Measurements from ENCODE around the gene ADSS2.
"Not testable (repeated sequence)": the region's sequence is repeated elsewhere in the genome, so short reads cannot be mapped to it uniquely, and the experiment has no call there.

ADSS2 gene

DNA sequence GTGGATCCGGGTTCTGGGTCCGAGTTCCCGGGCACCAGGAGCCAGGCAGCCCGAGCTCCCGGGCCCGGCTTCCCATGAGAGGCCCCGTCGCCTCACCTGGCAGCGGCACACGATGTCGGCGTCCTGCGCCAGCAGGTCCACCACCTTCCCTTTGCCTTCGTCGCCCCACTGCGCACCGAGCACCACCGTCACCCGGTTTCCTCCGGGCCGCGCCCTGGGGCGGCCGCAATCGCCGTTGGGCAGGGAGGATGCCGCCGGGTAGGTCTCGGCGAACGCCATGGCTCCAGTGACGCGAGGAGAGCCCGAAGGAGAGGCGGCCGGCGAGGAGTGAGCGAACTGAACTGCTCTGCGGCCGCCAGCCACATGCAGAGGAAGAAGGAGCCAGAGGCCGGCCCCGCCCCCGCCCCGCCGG, at the start of gene ADSS2:
TSS of gene ADSS2 (minus strand) at position 371 of the 412 bp plus-strand sequence. CDS start at position 279, 92 bp downstream.
- no peak for DNase-seq

DNA sequence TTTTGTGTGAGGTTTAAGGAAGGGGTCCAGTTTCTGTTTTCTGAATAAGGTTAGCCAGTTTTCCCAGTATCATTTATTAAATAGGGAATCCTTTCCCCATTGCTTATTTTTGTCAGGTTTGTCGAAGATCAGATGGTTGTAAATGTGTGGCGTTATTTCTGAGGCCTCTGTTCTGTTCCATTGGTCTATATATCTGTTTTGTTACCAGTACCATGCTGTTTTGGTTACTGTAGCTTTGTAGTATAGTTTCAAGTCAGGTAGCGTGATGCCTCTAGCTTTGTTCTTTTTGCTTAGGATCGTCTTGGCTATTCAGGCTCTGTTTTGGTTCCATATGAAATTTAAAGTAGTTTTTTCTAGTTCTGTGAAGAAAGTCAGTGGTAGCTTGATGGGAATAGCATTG, 48.8 kb upstream of the ADSS2 start:
- not testable (repeated sequence) for DNase-seq

DNA sequence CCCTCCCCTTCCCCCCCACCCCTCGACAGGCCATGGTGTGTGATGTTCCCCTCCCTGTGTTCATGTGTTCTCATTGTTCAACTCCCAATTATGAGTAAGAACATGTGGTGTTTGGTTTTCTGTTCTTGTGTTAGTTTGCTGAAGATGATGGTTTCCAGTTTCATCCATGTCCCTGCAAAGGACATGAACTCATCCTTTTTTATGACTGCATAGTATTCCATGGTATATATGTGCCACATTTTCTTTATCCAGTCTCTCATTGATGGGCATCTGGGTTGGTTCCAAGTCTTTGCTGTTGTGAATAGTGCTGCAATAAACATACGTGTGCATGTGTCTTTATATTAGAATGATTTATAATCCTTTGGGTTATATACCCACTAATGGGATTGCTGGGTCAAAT, 47.8 kb upstream of the ADSS2 start:
- DNase-seq, result not testable (repeated sequence)

DNA sequence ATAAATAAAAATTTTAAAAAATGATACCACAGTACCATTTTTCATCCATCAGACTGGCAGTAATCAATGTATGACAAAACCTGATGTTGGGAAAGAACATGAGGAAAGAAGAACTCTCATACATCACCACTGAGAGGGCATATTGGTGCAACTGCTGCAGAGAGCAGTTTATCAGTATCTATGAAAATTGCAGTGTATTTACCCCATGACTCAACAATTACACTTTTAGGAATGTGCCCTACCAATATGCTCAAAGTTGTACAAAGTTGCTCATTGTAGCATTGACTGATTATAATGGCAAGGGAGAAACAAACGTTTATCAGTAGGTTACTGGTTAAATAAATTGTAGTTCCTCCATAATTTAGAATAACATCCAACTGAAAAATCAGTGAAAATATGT, 46.1 kb upstream of the ADSS2 start:
- DNase-seq, result no peak

DNA sequence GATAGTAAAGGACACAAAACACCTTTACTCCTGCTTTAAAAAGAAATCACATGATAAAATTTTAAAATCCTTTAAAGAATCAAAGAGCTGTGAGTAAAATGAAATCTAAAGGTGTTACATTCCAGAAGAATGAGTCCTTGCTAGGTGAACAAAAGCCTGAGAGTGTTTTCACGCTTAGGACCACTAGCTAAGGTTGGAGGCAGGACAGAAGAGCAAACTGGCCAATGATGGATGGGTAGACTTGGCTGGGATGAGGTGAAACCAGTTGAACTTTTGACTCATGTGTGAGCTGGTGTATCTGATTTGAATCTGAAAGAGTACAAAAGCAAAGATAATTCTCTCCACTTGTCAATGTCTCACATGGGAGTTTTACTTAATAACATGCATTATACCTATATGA, 44.5 kb upstream of the ADSS2 start:
- DNase-seq, result no peak

DNA sequence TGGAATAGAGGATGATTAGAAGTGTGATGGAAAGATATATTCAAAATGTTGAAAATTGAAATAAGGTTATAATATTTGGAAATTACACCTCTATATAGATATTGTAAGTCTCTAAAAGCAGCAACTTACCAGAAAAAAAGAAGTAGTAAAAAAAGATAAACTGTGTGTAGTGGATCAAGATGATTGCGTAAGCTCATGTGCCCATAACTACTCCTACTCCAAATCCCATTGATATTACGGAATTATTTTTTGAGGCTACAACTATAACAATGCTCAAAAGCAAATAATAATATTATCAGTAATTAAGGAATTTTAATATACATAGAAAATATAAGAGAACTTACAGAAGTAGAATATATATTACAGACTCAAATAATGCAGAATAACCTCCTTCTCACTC, 42.9 kb upstream of the ADSS2 start:
- DNase-seq, result no peak

DNA sequence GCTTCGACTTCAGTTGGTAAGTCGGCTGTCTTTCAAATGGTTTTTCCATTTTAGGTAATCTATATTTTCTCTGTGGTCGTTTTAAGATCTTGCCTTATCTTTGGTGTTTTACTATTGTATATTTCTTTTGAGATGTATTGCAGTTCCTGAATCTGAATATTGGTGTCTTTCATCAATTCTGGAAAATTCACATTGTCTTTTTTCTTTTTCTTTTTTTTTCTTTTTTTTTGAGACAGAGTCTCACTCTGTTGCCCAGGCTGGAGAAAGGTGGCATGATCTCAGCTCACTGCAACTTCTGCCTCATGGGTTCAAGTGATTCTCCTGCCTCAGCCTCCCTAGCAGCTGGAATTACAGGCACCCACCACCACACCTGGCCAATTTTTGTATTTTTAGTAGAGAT, 33.3 kb upstream of the ADSS2 start:
- DNase-seq, result not testable (repeated sequence)

DNA sequence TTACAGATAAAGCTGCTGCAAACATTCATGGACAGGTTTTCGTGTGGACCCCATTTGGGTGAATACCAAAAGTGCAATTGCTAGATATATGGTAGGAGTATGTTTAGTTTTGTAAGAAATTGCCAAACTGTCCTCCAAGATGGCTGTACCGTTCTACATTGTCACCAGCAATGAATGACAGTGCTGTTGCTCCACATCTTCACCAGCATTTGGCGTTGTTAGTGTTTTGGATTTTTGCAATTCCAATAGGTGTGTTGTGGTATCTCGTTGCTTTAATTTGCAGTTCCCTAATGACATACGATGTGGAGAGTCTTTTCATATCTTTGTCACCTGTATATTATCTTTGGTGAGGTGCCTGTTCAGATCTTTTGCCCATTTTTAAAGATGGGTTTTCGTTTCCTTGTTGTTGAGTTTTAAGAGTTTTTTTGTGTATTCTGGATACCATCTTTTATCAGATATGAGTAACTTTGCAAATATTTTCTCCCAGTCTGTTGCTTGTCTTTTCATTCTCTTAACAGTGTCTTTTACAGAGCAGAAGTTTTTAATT, 21.4 kb upstream of the ADSS2 start:
- no peak for DNase-seq

DNA sequence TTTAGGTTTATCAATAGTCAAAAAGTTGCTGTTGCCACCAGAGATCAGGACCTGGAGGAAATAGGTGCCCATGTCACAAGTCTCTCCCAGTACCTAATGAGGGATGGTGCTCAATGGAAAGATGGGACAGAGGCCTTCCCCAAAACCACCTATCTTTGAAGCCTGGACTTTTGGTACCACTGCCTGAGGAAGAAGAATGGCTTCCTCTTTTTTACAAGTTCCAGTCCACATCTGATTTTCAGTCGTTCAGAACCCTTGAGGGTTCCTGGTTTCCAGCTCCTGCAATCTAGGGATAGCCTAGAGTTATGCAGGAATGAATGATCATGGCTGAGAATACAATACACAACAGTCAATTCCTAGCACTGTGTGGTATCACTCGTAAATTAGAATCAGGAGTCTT, 15.0 kb upstream of the ADSS2 start:
- no peak for DNase-seq

DNA sequence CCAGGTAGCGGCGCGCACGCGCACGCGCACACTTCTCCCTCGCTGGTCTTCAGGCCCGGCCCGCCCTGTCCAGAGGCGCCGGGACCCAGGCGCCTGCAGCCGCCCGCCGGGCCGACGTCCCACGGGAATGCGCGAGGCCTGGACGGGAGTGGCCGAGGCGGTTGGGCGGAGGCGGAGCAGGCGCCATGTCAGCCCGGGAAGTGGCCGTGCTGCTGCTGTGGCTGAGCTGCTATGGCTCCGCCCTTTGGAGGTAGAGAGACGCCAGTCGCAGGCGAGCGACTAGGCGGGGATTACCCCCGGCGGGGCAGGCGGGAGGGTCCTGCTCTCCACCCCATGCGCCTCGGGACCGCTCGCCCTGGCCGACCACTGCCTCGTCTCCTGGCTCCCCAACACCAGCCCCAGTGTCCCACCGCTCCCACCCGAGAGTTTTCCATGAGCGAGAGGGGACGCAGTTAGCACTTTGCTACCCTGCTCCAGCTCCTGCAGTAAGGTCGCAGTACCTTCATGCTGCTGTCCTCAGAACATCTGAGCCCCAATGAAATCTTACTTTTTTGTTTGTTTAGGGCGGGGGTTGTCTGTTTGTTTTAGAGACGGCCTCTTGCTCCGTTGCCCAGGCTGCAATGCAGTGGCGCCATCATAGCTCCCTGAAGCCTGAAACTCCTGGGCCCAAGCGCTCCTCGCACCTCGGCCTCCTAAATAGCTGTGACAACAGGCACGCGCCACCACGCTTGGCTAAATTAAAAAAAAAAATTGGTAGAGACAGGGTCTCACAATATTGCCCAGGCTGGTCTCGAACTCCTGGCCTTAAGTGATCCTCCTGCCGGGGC, 9.7 kb upstream of the ADSS2 start, which contains the start of gene CATSPERE:
TSS of gene CATSPERE (plus strand) at position 29 of the 827 bp plus-strand sequence. CDS start at position 186, 157 bp downstream.
- DNase-seq, result no peak

DNA sequence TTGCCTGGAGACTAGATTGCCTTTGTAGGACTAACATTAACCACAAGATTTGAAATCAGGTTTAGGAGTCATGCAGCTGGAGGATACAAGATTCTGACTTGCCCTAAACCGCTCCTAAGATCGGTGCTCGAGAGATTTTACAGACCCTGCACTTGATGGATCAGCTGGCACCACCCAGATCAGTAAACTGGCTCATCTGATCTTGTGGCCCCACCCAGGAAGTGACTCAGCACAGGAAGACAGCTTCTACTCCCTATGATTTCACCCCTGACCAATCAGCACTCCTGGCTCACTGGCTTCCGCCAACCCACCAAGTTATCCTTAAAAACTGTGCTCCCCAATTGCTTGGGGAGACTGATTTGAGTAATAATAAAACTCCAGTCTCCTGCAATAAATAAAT, 8.5 kb upstream of the ADSS2 start:
- DNase-seq, result no peak

DNA sequence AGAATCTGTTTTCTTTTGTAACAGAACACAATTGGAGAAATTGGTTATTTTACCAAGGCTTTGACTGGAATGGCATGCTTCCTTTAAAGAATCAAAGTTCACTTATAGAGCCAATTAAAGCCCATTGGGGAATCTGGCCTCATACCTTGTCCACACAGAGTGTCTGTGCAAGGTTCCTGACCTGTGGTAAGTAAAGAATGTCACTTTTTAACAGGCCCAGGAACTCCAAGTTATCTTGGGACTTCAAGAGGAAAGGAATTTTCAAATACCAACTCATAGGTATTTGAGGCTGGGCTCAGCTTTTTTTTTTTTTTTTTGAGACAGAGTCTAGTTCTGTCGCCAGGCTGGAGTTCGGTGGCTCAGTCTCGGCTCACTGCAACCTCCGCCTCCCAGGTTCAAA, 7.1 kb upstream of the ADSS2 start:
- no peak for DNase-seq

DNA sequence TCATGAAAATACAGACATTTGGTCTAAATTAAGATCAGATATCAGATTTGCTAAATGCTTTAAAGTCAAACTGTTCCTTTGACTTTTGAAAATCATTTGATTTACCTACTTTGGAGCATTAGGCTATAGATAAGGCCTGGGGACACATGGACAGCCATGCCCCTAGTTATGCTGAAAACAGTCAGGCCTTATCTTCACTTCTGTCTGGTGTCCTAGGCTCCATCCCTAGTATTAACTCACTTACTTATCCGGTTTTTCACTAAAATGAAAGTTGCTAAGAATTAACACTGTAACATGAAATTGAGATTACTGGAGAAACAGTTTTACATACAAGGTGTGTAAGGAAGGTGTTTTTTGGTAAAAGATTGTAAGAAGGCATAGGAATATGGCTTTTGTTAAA, 4.9 kb upstream of the ADSS2 start:
- DNase-seq, result no peak

DNA sequence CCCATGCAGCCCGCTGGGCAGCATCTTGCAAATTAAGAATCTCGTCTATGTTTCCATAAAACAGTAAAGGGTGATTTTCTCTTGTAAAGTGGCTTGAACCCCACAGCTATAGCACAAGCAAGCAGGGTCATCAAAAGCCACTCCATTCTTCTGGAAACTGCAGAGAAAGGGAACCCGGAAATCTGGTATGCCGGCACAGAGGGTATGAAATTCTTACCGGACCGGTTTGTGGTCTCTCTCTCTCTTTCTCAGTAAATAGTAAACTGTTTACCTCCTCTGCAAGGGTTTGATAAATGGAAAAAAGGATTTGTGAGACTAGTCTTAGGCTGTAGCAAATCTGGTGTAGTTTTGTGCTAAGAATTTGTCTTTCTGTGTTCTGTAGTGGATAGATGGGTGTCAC, 2.7 kb upstream of the ADSS2 start:
- DNase-seq, result no peak

DNA sequence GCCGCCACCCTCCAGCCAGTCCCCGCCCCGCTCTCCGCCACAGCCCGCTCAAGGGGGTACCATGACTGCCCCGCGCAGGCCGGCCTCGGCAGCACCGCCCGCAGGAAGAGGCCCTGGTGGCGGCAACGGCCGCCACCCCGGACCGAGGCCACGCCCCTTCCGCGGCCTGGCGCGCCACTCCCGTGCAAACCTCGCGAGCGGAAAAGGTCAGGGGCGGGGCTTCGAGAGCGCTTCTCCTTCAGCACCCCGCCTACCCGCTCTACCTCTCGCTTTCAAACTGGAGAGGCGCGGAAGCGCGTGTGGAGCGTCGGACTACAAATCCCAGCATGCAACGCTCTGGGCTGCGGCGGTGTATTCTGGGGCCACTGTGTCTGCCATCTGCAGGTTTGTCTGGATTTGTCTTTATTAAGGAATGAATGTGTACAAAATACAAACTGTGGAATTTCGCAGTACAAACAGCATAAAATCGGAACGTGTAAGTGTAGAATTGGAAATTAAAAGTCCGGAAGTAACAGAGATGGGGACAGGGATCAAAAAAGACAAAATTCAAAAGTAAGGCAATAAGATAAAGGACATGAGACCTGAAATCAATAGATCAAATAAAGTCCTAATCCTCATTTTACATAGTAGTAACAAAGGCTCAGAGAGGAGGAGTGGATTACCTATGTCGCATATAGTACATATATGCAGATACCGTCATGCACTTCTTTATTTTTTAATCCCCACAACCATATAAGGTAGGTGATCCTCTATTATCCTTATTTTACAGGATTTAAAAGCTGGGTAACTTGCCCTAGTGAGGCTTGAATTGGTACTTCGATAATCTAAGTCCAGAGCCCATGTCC, 464 bp upstream of the ADSS2 start:
- DNase-seq, result peak; percentile 97 to 98

DNA sequence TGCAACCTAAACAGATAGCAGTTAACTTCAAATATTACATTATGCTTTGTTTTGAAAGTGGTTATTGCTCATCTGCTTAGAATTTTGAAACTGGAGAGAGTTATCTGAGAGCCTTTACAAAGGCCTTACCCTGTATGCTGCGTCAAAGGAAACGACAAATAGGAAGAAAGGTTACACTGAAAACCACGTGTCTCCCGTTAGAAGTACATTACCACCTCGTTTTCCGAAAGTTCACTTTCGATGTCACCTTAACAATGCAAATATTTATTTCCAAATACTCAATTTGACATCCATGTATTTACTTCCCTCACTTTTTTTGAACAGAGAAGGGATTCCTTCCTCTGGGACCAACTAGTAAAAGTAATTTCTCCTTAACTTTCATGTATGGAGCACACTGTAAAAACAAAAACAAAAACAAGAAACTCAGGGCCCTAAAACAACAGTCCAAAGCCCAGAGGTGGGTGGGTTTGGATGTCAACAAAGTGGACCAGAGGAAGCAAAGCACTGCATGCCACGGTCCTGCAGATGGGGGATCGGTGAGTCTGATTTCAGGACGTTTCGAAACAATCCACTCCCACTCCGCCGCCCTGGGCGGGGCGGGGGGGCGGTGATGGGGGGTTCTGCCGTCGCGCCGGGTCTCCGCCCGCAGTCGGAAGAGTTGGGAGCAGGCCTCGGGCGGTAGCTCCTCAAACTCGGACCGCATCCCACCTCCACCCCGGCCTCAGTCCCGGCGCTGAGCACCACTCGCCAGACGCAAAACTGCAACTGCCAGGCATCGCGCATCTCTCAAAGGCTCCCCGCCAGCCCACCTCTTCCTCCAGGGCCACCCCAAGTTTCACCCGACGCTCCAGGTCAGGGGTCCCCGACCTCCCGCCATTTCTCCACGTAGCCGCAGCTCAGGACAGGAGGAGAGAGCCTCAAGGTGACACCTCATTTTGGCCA, 841 bp downstream of the ADSS2 start:
- peak; percentile 27 to 49 for DNase-seq

DNA sequence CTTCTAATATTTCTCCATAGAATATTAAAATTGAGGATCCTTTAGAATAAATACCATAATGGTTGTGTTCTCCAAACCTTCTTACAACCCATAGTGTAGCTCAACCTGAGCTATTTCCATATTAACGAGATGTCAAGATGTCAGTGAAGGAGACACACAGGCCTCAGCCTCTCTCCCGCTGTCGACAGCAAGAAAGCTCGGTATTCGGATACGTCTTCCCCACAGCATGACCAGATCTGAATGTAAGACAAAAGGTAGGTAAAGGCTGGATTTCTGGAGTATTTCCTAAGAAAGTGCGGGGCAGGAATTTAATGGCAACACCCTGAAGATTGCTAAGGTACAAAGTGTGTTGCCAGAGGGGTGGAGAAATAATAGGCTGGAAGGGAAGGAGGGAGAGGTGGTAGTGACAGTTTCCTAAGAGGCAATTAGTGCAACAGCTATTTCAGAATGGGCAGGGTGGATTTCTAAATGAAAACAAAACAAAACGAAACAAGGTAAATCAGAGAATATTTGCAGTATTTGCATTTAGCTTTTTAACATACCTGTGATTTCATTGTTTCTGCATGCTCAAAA, 1.7 kb downstream of the ADSS2 start:
- no peak for DNase-seq

DNA sequence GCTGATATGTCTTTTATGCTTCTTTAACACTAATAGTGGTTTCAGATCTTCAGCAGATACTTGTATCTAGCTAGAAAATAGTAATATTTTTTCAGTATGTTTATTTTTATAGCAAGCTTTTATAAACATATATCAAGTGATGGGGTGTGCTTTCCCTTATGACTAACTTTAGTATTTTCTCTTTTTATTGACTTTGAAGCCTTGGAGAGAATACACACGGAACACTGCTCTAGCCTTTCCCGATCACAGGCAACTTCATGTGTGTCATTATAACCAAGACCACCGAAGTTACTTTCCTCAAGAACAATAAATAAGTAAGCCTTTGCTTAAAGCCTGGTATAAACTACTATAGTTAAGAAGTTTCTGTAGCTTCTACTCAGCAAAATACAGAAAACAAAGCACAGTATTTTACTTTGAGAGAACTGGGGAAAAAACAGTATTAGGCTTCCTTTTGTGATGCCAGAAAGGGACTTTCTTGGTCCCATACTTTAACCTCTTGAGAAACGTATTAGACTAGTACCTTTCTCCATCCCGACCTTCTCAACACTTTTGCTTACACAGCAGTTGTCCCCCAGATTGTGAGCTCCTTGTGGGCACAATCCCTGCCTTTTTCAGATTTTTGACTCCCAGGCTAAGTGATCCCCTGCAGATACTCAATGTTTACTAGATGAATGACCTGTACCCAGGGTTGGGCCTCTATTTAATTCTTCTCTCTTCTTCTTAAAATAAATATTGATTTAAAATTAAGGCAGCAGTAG, 3.3 kb downstream of the ADSS2 start:
- no peak for DNase-seq

DNA sequence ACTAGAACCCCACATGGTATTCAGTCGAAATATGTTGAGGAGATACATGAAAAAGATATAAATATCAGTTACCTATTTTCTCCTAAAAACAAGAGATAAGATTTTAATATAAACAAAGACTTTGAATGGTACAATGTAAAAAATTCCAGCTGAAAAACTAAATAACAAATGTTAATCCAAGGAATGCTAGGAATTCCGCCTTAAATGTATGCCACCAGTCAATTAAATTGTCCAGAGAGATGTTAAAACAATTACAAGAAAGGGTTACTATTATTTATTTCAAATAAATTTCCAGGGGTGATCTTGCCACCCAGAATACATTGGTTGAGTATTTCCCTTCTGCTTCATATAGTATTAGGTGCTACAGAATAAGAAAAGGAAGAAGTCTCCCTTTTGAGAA, 4.2 kb downstream of the ADSS2 start:
- no peak for DNase-seq

DNA sequence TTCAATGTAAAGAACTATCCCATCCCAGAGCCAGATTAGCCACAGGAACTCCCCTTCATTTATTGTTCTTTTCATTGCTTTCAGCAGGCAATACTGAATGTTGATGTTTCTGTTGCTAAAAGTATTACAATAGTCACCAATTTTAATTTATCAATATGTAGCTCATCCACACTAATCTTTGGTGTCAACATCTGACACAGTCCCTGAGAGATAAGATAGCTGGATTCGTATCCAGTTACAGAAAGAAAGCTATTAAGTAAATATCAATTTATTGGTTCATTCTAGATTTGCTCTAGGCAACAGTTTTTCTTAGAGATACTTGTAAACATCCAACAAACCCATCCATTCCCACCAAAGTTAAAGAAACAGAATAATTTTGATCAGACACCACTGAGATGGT, 4.7 kb downstream of the ADSS2 start:
- DNase-seq, result no peak
